Measurements from ENCODE around the gene IRF5.

The IRF5 gene

DNA sequence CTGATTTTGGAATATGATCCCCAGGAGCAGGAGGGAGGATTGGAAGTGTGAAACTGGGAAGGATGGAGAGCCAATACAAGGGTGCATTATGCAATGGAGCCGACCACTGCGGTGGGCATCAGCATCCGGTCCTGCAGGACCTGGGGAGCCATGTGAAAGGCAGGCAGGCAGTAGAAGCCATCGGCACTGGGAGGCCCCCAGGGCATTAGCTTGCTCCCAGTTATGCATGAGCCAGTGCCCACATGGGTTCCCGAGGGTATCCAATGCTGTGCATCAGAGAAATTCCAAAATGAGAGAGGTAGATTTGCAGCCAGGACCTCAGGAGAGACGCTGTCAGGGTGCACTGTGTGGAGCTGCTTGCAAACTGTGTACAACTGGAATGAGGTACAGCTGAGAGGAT is 18.5 kb upstream of the IRF5 start:
- no peak overlapping the region for H3K4me2 ChIP-seq (ENCODE audit: low read depth, low read length, poor library complexity, severe bottlenecking)
- no peaks in the 10 kb centered on the region for H3K27me3 ChIP-seq (ENCODE audit: low read length)
- H4K20me1 ChIP-seq (ENCODE audit: low read depth, low read length), result no peaks in the 10 kb centered on the region
- no peaks in the 10 kb centered on the region for H3K36me3 ChIP-seq (ENCODE audit: low read length)
- H3K79me2 ChIP-seq (ENCODE audit: insufficient read depth, low read length), result no peaks in the 10 kb centered on the region
- H3K9me3 ChIP-seq (ENCODE audit: insufficient read depth, low read length), result no peaks in the 10 kb centered on the region
- no peak overlapping the region for H2AFZ ChIP-seq (ENCODE audit: low read depth, low read length, severe bottlenecking)
- no peaks in the 10 kb centered on the region for H3K9me2 ChIP-seq (replicated peaks; ENCODE audit: insufficient read depth, low read length)
- H3K9ac ChIP-seq (ENCODE audit: low read length), result no peak overlapping the region
- H3K27ac ChIP-seq (ENCODE audit: low read depth, low read length), result no peak overlapping the region
- no peaks in the 10 kb centered on the region for H3F3A ChIP-seq (ENCODE audit: insufficient read depth)
- H3K4me3 ChIP-seq (ENCODE audit: insufficient read depth, low read length, poor library complexity, severe bottlenecking), result no peak overlapping the region
- no peak for TF ChIP-seq EZH2phosphoT487 (conservative IDR thresholded peaks at IDR 0.05; ENCODE audit: low read length)
- TF ChIP-seq, protein P1, sequence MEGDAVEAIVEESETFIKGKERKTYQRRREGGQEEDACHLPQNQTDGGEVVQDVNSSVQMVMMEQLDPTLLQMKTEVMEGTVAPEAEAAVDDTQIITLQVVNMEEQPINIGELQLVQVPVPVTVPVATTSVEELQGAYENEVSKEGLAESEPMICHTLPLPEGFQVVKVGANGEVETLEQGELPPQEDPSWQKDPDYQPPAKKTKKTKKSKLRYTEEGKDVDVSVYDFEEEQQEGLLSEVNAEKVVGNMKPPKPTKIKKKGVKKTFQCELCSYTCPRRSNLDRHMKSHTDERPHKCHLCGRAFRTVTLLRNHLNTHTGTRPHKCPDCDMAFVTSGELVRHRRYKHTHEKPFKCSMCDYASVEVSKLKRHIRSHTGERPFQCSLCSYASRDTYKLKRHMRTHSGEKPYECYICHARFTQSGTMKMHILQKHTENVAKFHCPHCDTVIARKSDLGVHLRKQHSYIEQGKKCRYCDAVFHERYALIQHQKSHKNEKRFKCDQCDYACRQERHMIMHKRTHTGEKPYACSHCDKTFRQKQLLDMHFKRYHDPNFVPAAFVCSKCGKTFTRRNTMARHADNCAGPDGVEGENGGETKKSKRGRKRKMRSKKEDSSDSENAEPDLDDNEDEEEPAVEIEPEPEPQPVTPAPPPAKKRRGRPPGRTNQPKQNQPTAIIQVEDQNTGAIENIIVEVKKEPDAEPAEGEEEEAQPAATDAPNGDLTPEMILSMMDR (IDR thresholded peaks at IDR 0.05; ENCODE audit: insufficient read depth, low read length, poor library complexity, severe bottlenecking), result no peak

DNA sequence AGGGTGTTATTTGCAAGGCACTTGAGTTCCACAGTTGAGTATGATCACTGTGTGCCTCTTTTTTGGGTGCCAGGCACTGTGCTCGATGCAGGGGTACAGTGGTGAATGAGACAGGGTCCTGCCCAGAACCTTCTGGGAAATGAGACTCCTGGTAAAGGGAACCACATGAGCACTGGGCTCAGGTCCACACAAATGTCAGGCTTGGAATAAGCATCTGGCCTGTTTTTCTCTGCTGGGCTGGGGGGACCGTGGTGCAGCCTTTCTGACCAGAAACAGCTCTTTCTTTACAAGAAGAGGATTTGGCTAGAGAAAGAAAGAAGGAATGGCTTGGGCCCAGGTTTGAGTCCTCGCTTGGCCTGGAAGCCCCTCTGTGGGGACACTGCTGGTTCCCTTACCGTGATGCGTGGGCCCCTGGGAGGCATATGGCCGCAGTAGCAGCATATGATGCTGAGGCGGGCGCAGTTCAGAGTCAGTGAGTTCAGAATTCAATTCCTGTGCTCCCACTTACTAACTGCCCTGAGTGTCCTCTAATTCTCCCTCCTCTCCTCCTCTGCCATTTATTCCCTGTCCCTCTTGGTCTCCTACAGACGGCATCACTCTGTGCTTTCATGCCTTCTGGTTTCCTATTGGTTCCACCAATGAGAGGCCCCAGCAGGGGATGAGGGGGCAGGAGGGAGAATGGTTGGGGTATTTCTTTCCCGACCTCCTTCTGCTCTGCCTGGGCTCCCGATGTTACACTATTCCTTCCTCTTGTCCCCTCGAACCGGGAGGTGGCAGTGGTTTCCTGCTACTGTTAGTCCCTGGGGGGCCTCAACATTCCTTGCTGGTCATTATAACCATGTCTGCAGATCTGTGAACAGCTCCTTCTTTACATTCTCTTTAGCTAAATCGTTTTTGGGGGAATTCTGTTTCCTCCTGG is 17.6 kb upstream of the IRF5 start:
- H3K4me3 ChIP-seq (ENCODE audit: insufficient read depth, low read length, poor library complexity, severe bottlenecking), result no peak overlapping the region
- no peaks in the 10 kb centered on the region for H3K36me3 ChIP-seq (ENCODE audit: low read length)
- H3K9me3 ChIP-seq (ENCODE audit: insufficient read depth, low read length), result no peaks in the 10 kb centered on the region
- TF ChIP-seq EZH2phosphoT487 (conservative IDR thresholded peaks at IDR 0.05; ENCODE audit: low read length), result no peak
- TF ChIP-seq, protein P1 (IDR thresholded peaks at IDR 0.05; ENCODE audit: insufficient read depth, low read length, poor library complexity, severe bottlenecking), result no peak
- no peak overlapping the region for H3K4me2 ChIP-seq (ENCODE audit: low read depth, low read length, poor library complexity, severe bottlenecking)
- no peaks in the 10 kb centered on the region for H3K27me3 ChIP-seq (ENCODE audit: low read length)
- no peaks in the 10 kb centered on the region for H3F3A ChIP-seq (ENCODE audit: insufficient read depth)
- no peak overlapping the region for H3K9ac ChIP-seq (ENCODE audit: low read length)
- H3K27ac ChIP-seq (ENCODE audit: low read depth, low read length), result no peak overlapping the region
- no peaks in the 10 kb centered on the region for H3K79me2 ChIP-seq (ENCODE audit: insufficient read depth, low read length)
- no peaks in the 10 kb centered on the region for H4K20me1 ChIP-seq (ENCODE audit: low read depth, low read length)
- H2AFZ ChIP-seq (ENCODE audit: low read depth, low read length, severe bottlenecking), result no peak overlapping the region
- H3K9me2 ChIP-seq (replicated peaks; ENCODE audit: insufficient read depth, low read length), result no peaks in the 10 kb centered on the region

DNA sequence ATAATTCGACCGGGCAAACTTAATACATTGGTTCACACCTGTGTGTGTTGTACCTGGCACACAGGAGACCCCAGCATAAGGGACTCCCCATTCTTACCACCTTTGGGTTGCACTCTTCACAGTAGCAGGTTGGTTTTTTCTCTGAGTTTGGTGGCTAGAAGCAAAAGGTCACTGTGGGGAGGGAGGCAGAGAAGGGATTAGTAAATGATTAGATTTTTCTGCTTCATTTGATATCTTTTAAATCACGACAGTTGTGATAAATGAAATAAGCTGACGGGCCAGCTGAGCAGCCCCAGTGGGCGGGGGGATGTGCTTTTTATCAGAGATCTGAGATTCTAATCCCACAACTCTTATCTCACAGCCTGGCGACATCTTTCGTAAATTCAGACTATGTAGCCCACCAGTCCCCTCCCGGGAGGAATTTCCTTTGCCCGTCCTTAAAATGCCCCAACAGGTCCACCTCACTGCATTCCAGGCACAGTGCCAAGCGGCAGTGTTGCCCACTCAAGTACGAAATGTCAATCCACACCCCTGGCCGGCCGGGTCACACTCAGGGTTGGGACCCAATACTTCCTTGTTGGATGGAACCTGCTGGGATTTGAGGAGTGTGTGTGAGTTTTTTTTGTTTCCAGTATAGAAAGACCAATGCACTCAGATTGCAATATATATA is 16.7 kb upstream of the IRF5 start:
- no peak overlapping the region for H3K4me3 ChIP-seq (ENCODE audit: insufficient read depth, low read length, poor library complexity, severe bottlenecking)
- no peaks in the 10 kb centered on the region for H3K9me3 ChIP-seq (ENCODE audit: insufficient read depth, low read length)
- H3K4me2 ChIP-seq (ENCODE audit: low read depth, low read length, poor library complexity, severe bottlenecking), result no peak overlapping the region

More for the DNA sequence above, 16.7 kb upstream of the IRF5 start:
- Histone ChIP-seq H3K9ac (ENCODE audit: low read length) (no peak overlapping the region), H3K27ac (ENCODE audit: low read depth, low read length) (no peak overlapping the region), H3K79me2 (ENCODE audit: insufficient read depth, low read length) (no peaks in the 10 kb centered on the region), H4K20me1 (ENCODE audit: low read depth, low read length) (no peaks in the 10 kb centered on the region), H3F3A (ENCODE audit: insufficient read depth) (no peaks in the 10 kb centered on the region), H3K27me3 (ENCODE audit: low read length) (no peaks in the 10 kb centered on the region), H2AFZ (ENCODE audit: low read depth, low read length, severe bottlenecking) (no peak overlapping the region), H3K36me3 (ENCODE audit: low read length) (no peaks in the 10 kb centered on the region), H3K9me2 (replicated peaks; ENCODE audit: insufficient read depth, low read length) (no peaks in the 10 kb centered on the region)
- no peak for TF ChIP-seq EZH2phosphoT487 (conservative IDR thresholded peaks at IDR 0.05; ENCODE audit: low read length)
